Measurements from ENCODE around the gene COA1. TPM values are rescaled to one million over a fixed set of nuclear protein-coding genes. Genes with fewer than 3 reads are reported as not detected.

The COA1 gene
- total and polyA plus RNA-seq, 9 of the 15 experiments (the other 6 are each of a cell fraction or from before 2014, with no cell fraction given), result 98.9 to 463 (median 181) TPM

- TF ChIP-seq CLOCK (CRISPR knock-in tag; IDR thresholded peaks at IDR 0.05; ENCODE audit: borderline replicate concordance) (no peak), NR2C1 (IDR thresholded peaks at IDR 0.05) (no peak), NR2C1 (tag; IDR thresholded peaks at IDR 0.05) (no peak), ZNF57 (CRISPR knock-in tag; IDR thresholded peaks at IDR 0.05) (no peak), E2F1 (CRISPR knock-in tag; IDR thresholded peaks at IDR 0.05) (no peak; the same call in 1 of the 2 replicates), ZNF764 (CRISPR knock-in tag; IDR thresholded peaks at IDR 0.05; ENCODE audit: low read depth) (no peak), HIVEP1 (CRISPR knock-in tag; IDR thresholded peaks at IDR 0.05) (no peak), MTF1 (CRISPR knock-in tag; IDR thresholded peaks at IDR 0.05; ENCODE audit: borderline replicate concordance) (no peak), SREBF2 (CRISPR knock-in tag; IDR thresholded peaks at IDR 0.05) (no peak), ETV1 (tag; conservative IDR thresholded peaks at IDR 0.05; ENCODE audit: low read depth) (no peak), ZZZ3 (IDR thresholded peaks at IDR 0.05) (no peak), CGGBP1 (CRISPR knock-in tag; IDR thresholded peaks at IDR 0.05) (no peak), L3MBTL2 (IDR thresholded peaks at IDR 0.05) (0 out of 2 replicates have a peak, but pooled peaks have one; percentile 52), GTF2B (IDR thresholded peaks at IDR 0.05; ENCODE audit: extremely low read depth, insufficient read length) (no peak), ELK3 (CRISPR knock-in tag; IDR thresholded peaks at IDR 0.05) (no peak), OTX1 (CRISPR knock-in tag; IDR thresholded peaks at IDR 0.05) (no peak), THAP7 (CRISPR knock-in tag; IDR thresholded peaks at IDR 0.05) (no peak), POLR2B (IDR thresholded peaks at IDR 0.05; ENCODE audit: low read depth, partially characterized antibody) (no peak), ZNF740 (CRISPR knock-in tag; IDR thresholded peaks at IDR 0.05) (no peak), ZNF740 (tag; IDR thresholded peaks at IDR 0.05) (no peak), ZNF133 (CRISPR knock-in tag; IDR thresholded peaks at IDR 0.05) (no peak)
Measured at GRCh38 chr7:43750016-43750887, 20.9 kb upstream of the COA1 start (continued).
